PC-9 (cell line): ENCODE results near the gene CREB1. TPM values are rescaled to one million over a fixed set of nuclear protein-coding genes. Genes with fewer than 3 reads are reported as not detected.

Source experiments
- BruUV-seq: library from RNA; stranded (reverse); fragments of 400-500 nt; replicated peaks from 2 replicates; lab custom pipeline; 2021; lab: Mats Ljungman, UMichigan
- CTCF ChIA-PET: fragments of 300-600 bp; sonication (Branson Sonifier 250); formaldehyde crosslinking; loops from one replicate; lab custom pipeline; 2022; ENCODE audit warnings: antibody characterized with exemption; lab: Charles Lee
- POLR2A ChIA-PET: fragments of 300-600 bp; sonication (Branson Sonifier 250); formaldehyde crosslinking; loops from one replicate; lab custom pipeline; 2022; ENCODE audit warnings: antibody characterized with exemption; ENCODE audit not compliant: unreplicated experiment; lab: Charles Lee
- DNase-seq, 2 experiments: peaks; one replicate each; pipeline versions ENCODE4 v3.0.0 to v3.0.0-alpha.2; 2015 to 2022; ENCODE audit warnings: mixed read lengths in 1 of 2
- H2AFZ ChIP-seq: fragments of 200-600 bp; sonication (generic); 2 replicates; pipeline ENCODE4 v1.8.1; 2017; ENCODE audit warnings: antibody characterized with exemption
- H3F3A ChIP-seq: fragments of 200-600 bp; sonication (generic); 2 replicates; pipeline ENCODE4 v1.8.1; 2017; ENCODE audit warnings: antibody characterized with exemption, mild to moderate bottlenecking, low read depth; ENCODE audit not compliant: insufficient read depth
- H3K27ac ChIP-seq: fragments of 200-600 bp; sonication (generic); 2 replicates; pipeline ENCODE4 v1.6.1; 2016; ENCODE audit warnings: mixed run types
- H3K27me3 ChIP-seq: fragments of 200-600 bp; sonication (generic); 2 replicates; pipeline ENCODE4 v1.6.1; 2016; ENCODE audit warnings: low read depth, mixed run types; ENCODE audit not compliant: insufficient read depth
- H3K36me3 ChIP-seq: fragments of 200-600 bp; sonication (generic); 2 replicates; pipeline ENCODE4 v1.6.1; 2016; ENCODE audit warnings: low read depth, mixed run types
- H3K4me1 ChIP-seq: fragments of 200-600 bp; sonication (generic); replicated peaks from 2 replicates; pipeline ENCODE4 v1.6.1; 2016; ENCODE audit warnings: mixed run types; ENCODE audit not compliant: insufficient read depth
- H3K4me2 ChIP-seq: fragments of 200-600 bp; sonication (generic); 2 replicates; pipeline ENCODE4 v1.6.1; 2017; ENCODE audit warnings: mixed run types
- H3K4me3 ChIP-seq: fragments of 200-600 bp; sonication (generic); 2 replicates; pipeline ENCODE4 v1.6.1; 2016; ENCODE audit warnings: mixed run types
- H3K79me2 ChIP-seq: fragments of 200-600 bp; sonication (generic); 2 replicates; pipeline ENCODE4 v1.6.1; 2017; ENCODE audit warnings: low read depth, mixed run types
- H3K9me2 ChIP-seq: fragments of 200-600 bp; sonication (generic); 2 replicates; pipeline ENCODE4 v1.8.1; 2017; ENCODE audit warnings: mild to moderate bottlenecking; ENCODE audit not compliant: insufficient read depth
- H3K9me3 ChIP-seq: fragments of 200-600 bp; sonication (generic); 2 replicates; pipeline ENCODE4 v1.8.1; 2016; ENCODE audit warnings: low read depth; ENCODE audit not compliant: insufficient read depth
- H4K20me1 ChIP-seq: fragments of 200-600 bp; sonication (generic); 2 replicates; pipeline ENCODE4 v1.8.1; 2017; ENCODE audit not compliant: insufficient read depth
- CTCF ChIP-seq: fragments of 200-600 bp; sonication (generic); conservative IDR thresholded peaks from 2 replicates; pipeline ENCODE4 v1.6.1; 2017; ENCODE audit warnings: mixed run types, antibody characterized with exemption, mild to moderate bottlenecking, moderate library complexity
- EZH2 ChIP-seq: fragments of 200-600 bp; sonication (generic); IDR thresholded peaks from 2 replicates; pipeline ENCODE4 v1.8.0; 2017; ENCODE audit warnings: antibody characterized with exemption, low read depth
- intact Hi-C: fragments of 100-400 bp; cut with micrococcal nuclease; formaldehyde crosslinking; loops from one replicate; pipeline ENCODE4 v1.10.0; 2022; ENCODE audit not compliant: unreplicated experiment
- total RNA-seq: library from RNA; stranded (reverse); gene quantifications from 2 replicates; pipeline ENCODE4 v1.2.3, GENCODE V29; 2021

CREB1 gene
- total RNA-seq, 1 experiment from 2014 or later, result 42.2 TPM

- no peak overlapping the region for H2AFZ ChIP-seq
- H3K9me2 ChIP-seq, result no peaks in the 10 kb centered on the region
- H3K4me3 ChIP-seq, result no peak overlapping the region
- H3K27me3 ChIP-seq, result no peaks in the 10 kb centered on the region
- H3K4me2 ChIP-seq, result no peak overlapping the region
- no peaks in the 10 kb centered on the region for H3K36me3 ChIP-seq
- H3F3A ChIP-seq, result peaks cover 17% of the 10 kb centered on the region; the same call in 1 of the 2 replicates
- BruUV-seq, result no TSS peak
- H3K4me1 ChIP-seq, result peaks cover 24% of the 10 kb centered on the region
- H3K79me2 ChIP-seq, result no peaks in the 10 kb centered on the region
- TF ChIP-seq CTCF, result no peak
- no peak for TF ChIP-seq EZH2
- DNase-seq, result no peak
- H4K20me1 ChIP-seq, result no peaks in the 10 kb centered on the region
- ChIA-PET CTCF (interaction anchor here (0.7 kb wide), 1 partner anchor 53 kb away, joined by 3 read pairs; no protein-coding TSS in a partner anchor), POLR2A (interaction anchor here (0.6 to 0.7 kb wide), 2 partner anchors 21 to 1046 kb away, joined by 4 to 10 read pairs; no protein-coding TSS in a partner anchor)
- H3K27ac ChIP-seq, result no peak overlapping the region
- no peaks in the 10 kb centered on the region for H3K9me3 ChIP-seq
- intact Hi-C loops, result no loop called here
These were observed 27.1 kb upstream of the CREB1 start for GRCh38 chr2:207502577-207503198.

GRCh38 chr2:207503234-207503633, 26.5 kb upstream of the CREB1 start:
- Histone ChIP-seq H4K20me1 (no peaks in the 10 kb centered on the region), H3K27ac (no peak overlapping the region), H3F3A (peaks cover 17% of the 10 kb centered on the region; the same call in 1 of the 2 replicates), H3K9me2 (no peaks in the 10 kb centered on the region), H3K4me1 (peaks cover 24% of the 10 kb centered on the region), H3K27me3 (no peaks in the 10 kb centered on the region), H2AFZ (no peak overlapping the region), H3K4me2 (no peak overlapping the region), H3K36me3 (no peaks in the 10 kb centered on the region), H3K79me2 (no peaks in the 10 kb centered on the region), H3K9me3 (no peaks in the 10 kb centered on the region), H3K4me3 (no peak overlapping the region)
- ChIA-PET CTCF (interaction anchor here (0.7 kb wide), 1 partner anchor 52 kb away, joined by 3 read pairs; no protein-coding TSS in a partner anchor), POLR2A (interaction anchor here (0.6 to 0.7 kb wide), 3 partner anchors 22 to 1047 kb away, joined by 4 to 10 read pairs (median 5); no protein-coding TSS in a partner anchor)
- no peak for TF ChIP-seq EZH2
- TF ChIP-seq CTCF, result no peak
- BruUV-seq, result no TSS peak
- intact Hi-C loops, result no loop called here
- no peak for DNase-seq

GRCh38 chr2:207504513-207505170, 25.1 kb upstream of the CREB1 start:
- ChIA-PET CTCF (interaction anchor here (0.7 kb wide), 1 partner anchor 29 kb away, joined by 3 read pairs; no protein-coding TSS in a partner anchor), POLR2A (interaction anchor here (0.5 to 1.3 kb wide), 5 partner anchors 25 to 826 kb away, joined by 3 to 8 read pairs (median 5); partner anchors contain the start of gene CREB1)
- no TSS peak for BruUV-seq
- no peak overlapping the region for H2AFZ ChIP-seq
- peaks cover 17% of the 10 kb centered on the region; the same call in 1 of the 2 replicates for H3F3A ChIP-seq
- no peak overlapping the region for H3K4me2 ChIP-seq
- peak in 1 of 2 experiments; percentile 16 for DNase-seq
- peaks cover 24% of the 10 kb centered on the region for H3K4me1 ChIP-seq
- no peaks in the 10 kb centered on the region for H3K9me2 ChIP-seq
- no peaks in the 10 kb centered on the region for H3K9me3 ChIP-seq
- no peak for TF ChIP-seq CTCF
- no peak for TF ChIP-seq EZH2
- no peaks in the 10 kb centered on the region for H3K27me3 ChIP-seq
- H4K20me1 ChIP-seq, result no peaks in the 10 kb centered on the region
- peak overlapping the region; percentile 70 for H3K27ac ChIP-seq
- intact Hi-C loops, result loop anchor here (1.0 kb wide), 1 partner anchor 9 kb away; no protein-coding TSS in a partner anchor
- no peaks in the 10 kb centered on the region for H3K36me3 ChIP-seq
- no peaks in the 10 kb centered on the region for H3K79me2 ChIP-seq
- H3K4me3 ChIP-seq, result no peak overlapping the region
